Measurements from ENCODE around the gene SRM. TPM values are rescaled to one million over a fixed set of nuclear protein-coding genes. Genes with fewer than 3 reads are reported as not detected.
"Not testable (repeated sequence)": the region's sequence is repeated elsewhere in the genome, so short reads cannot be mapped to it uniquely, and the experiment has no call there.

Gene SRM
- total and polyA plus RNA-seq, 2 experiments from 2014 or later = 48.0 to 104 TPM

DNA sequence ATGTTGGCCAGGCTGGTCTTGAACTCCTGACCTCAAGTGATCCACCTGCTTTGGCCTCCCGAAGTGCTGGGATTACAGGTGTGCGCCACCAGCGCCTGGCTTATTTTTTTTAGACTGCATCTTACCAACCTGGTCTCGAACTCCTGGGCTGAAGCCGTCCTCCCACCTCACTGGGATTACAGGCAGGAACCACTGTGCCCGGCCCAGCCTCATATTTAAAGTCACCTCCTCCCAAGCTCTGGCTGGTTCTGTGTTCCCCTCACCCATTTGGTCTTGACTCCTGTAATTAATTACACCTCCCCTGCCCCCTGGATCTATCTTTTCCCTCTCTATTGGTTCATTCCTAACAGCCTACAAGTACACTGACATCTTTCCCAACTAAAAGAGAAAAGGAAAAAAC lies 41.5 kb upstream of the SRM start:
- 91 to 95% methylated on average over 6 of the region's 6 CpGs for WGBS, 2 experiments (ENCODE audit: low coverage in 1 of 2, low lambda C conversion rate in 2 of 2, missing lambda C conversion rate in 2 of 2)
- no peak overlapping the region for H3K27ac ChIP-seq
- peaks cover 32% of the 10 kb centered on the region for H3K79me2 ChIP-seq (ENCODE audit: insufficient read depth)
- H3K4me3 ChIP-seq = no peak overlapping the region
- no peak overlapping the region for H2AFZ ChIP-seq
- no peak for DNase-seq
- in situ Hi-C loops (cut with MboI) = no loop called here
- peaks cover 10% of the 10 kb centered on the region for H3K4me1 ChIP-seq (ENCODE audit: insufficient read depth)
- no peaks in the 10 kb centered on the region for H4K20me1 ChIP-seq (ENCODE audit: insufficient read depth)
- peaks cover 13% of the 10 kb centered on the region; the same call in 1 of the 2 replicates for H3K36me3 ChIP-seq (ENCODE audit: low read depth)
- TF ChIP-seq EZH2phosphoT487 (IDR thresholded peaks at IDR 0.05; ENCODE audit: insufficient read depth, low read depth) (no peak), EZH2 (IDR thresholded peaks at IDR 0.05; ENCODE audit: insufficient read depth, poor library complexity, severe bottlenecking) (no peak)
- H3K27me3 ChIP-seq (replicated peaks; ENCODE audit: insufficient read depth) = no peaks in the 10 kb centered on the region
- H3K9ac ChIP-seq = no peak overlapping the region
- H3K4me2 ChIP-seq (ENCODE audit: unreplicated experiment) = no peak overlapping the region
- no peaks in the 10 kb centered on the region for H3K9me2 ChIP-seq (ENCODE audit: insufficient read depth)
- no peaks in the 10 kb centered on the region for H3F3A ChIP-seq (ENCODE audit: insufficient read depth)
- no peaks in the 10 kb centered on the region for H3K9me3 ChIP-seq (ENCODE audit: low read depth)

DNA sequence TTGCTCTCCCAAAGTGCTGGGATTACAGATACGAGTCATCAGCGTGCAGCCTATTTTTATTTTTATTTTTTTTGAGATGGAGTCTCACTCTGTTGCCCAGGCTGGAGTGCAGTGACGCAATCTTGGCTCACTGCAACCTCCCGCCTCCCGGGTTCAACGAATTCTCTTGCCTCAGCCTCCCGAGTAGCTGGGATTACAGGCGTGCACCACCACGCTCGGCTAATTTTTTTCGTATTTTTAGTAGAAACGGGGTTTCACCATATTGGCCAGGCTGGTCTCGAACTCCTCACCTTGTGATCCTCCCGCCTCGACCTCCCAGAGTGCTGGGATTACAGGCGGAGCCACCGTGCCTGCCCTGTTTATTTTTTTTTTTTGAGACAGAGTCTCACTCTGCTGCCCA lies 41.0 kb upstream of the SRM start:
- H3K4me1 ChIP-seq (ENCODE audit: insufficient read depth); DNase-seq; H4K20me1 ChIP-seq (ENCODE audit: insufficient read depth); H3K9me3 ChIP-seq (ENCODE audit: low read depth); in situ Hi-C loops (cut with MboI); H3K27ac ChIP-seq; H3K9me2 ChIP-seq (ENCODE audit: insufficient read depth); H3F3A ChIP-seq (ENCODE audit: insufficient read depth); H3K9ac ChIP-seq; H3K4me3 ChIP-seq; H3K4me2 ChIP-seq (ENCODE audit: unreplicated experiment); H2AFZ ChIP-seq; H3K27me3 ChIP-seq (replicated peaks; ENCODE audit: insufficient read depth): not testable (repeated sequence)
- H3K79me2 ChIP-seq (ENCODE audit: insufficient read depth) = peaks cover 36% of the 10 kb centered on the region
- WGBS, 2 experiments (ENCODE audit: low coverage in 1 of 2, low lambda C conversion rate in 2 of 2, missing lambda C conversion rate in 2 of 2) = 92 to 94% methylated on average over 17 of the region's 17 CpGs
- H3K36me3 ChIP-seq (ENCODE audit: low read depth) = peaks cover 11% of the 10 kb centered on the region; the same call in 1 of the 2 replicates

DNA sequence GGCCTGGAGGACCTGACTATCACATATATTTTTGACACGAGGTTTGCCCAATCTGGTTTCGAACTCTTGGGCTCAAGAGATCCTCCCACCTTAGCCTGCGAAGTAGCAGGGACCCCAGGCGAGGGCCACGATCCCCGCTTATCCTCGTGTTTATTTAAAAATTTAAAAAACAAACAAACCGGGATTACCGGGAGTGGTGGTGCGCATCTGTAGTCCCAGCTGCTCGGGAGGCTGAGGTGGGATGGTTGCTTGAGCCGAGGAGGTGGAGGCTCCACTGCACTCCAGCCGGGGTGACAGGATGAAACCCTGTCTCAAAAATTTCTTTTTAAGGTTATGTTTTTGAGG lies 40.3 kb upstream of the SRM start:
- no peak for DNase-seq
- Histone ChIP-seq H3K4me3 (peak overlapping the region; percentile 96), H4K20me1 (ENCODE audit: insufficient read depth) (no peaks in the 10 kb centered on the region), H3K9ac (peak overlapping the region; percentile 98), H3K27ac (peak overlapping the region; percentile 74), H3K9me2 (ENCODE audit: insufficient read depth) (no peaks in the 10 kb centered on the region), H3F3A (ENCODE audit: insufficient read depth) (no peaks in the 10 kb centered on the region), H3K27me3 (replicated peaks; ENCODE audit: insufficient read depth) (no peaks in the 10 kb centered on the region), H3K9me3 (ENCODE audit: low read depth) (no peaks in the 10 kb centered on the region), H3K79me2 (ENCODE audit: insufficient read depth) (peaks cover 39% of the 10 kb centered on the region), H3K4me1 (ENCODE audit: insufficient read depth) (peaks cover 10% of the 10 kb centered on the region), H2AFZ (peak overlapping the region; percentile 94), H3K36me3 (ENCODE audit: low read depth) (peaks cover 18% of the 10 kb centered on the region), H3K4me2 (ENCODE audit: unreplicated experiment) (peak overlapping the region; percentile 94)
- WGBS, 2 experiments (ENCODE audit: low coverage in 1 of 2, low lambda C conversion rate in 2 of 2, missing lambda C conversion rate in 2 of 2) = 63 to 69% methylated on average over 13 of the region's 13 CpGs
- in situ Hi-C loops (cut with MboI) = no loop called here
- TF ChIP-seq EZH2phosphoT487 (IDR thresholded peaks at IDR 0.05; ENCODE audit: insufficient read depth, low read depth) (no peak), EZH2 (IDR thresholded peaks at IDR 0.05; ENCODE audit: insufficient read depth, poor library complexity, severe bottlenecking) (no peak)

DNA sequence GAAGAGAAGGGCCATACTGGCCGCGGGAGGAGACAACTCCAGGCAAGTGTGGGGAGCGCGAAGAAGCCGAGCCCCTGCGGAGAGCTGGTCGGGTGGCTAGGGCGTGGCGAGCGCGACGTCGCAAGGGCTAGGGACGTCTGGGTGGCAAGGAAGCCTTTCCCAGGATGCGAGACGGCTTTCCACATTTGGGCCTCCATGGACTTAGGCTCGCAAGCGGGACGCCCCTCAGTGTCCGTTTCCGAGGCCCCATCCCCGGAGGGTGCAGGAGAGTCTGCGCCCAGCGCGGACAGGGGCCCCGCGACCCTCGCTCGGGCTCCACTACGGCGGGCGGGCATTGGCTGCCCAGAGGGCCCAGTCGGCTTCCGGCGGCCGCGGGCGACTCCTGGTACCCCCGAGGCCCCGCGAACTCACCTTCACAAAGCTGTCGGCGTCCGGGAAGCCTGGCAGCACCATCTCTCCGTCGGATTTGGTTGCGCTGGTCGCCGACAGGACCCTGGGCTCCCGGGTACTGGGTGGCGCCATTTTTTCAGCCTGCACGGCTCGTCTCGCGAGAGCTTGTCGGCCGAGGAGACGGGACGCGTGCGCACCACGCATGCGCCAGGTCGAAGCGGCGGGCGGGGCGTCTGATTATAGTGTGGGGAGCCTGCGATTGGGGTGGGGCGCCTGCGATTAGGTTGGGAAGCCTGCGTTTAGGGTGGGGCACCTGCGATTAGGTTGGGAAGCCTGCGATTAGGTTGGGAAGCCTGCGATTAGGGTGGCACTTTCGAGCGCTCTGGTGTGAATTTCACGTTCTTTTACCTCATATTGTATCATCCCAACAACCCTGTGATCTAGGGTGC lies 39.7 kb upstream of the SRM start, which contains the start of gene EXOSC10:
TSS of gene EXOSC10 (minus strand) at position 560 of the 839 bp plus-strand sequence. CDS start at position 522, 38 bp downstream.
- Histone ChIP-seq H3K4me3 (peak within 1 kb of the TSS; percentile 96), H3K36me3 (ENCODE audit: low read depth) (peaks cover 22% of the 10 kb centered on the region), H3F3A (ENCODE audit: insufficient read depth) (no peaks in the 10 kb centered on the region), H4K20me1 (ENCODE audit: insufficient read depth) (no peaks in the 10 kb centered on the region), H3K4me2 (ENCODE audit: unreplicated experiment) (peak within 1 kb of the TSS; percentile 94), H3K79me2 (ENCODE audit: insufficient read depth) (peaks cover 39% of the 10 kb centered on the region), H2AFZ (peak within 1 kb of the TSS; percentile 94), H3K9me3 (ENCODE audit: low read depth) (no peaks in the 10 kb centered on the region), H3K27me3 (replicated peaks; ENCODE audit: insufficient read depth) (no peaks in the 10 kb centered on the region), H3K9ac (peak within 1 kb of the TSS; percentile 98), H3K27ac (peak within 1 kb of the TSS; percentile 74), H3K4me1 (ENCODE audit: insufficient read depth) (peaks cover 10% of the 10 kb centered on the region), H3K9me2 (ENCODE audit: insufficient read depth) (no peaks in the 10 kb centered on the region)
- TF ChIP-seq EZH2phosphoT487 (IDR thresholded peaks at IDR 0.05; ENCODE audit: insufficient read depth, low read depth) (no peak), EZH2 (IDR thresholded peaks at IDR 0.05; ENCODE audit: insufficient read depth, poor library complexity, severe bottlenecking) (no peak)
- DNase-seq = peak; percentile 97
- 1% methylated on average over 55 of the region's 78 CpGs for WGBS, 2 experiments (ENCODE audit: low coverage in 1 of 2, low lambda C conversion rate in 2 of 2, missing lambda C conversion rate in 2 of 2)
- in situ Hi-C loops (cut with MboI) = no loop called here

Measured in GM23248 (cell line).